ENCODE measurements around the gene CPNE4.

- TF ChIP-seq, protein P1, sequence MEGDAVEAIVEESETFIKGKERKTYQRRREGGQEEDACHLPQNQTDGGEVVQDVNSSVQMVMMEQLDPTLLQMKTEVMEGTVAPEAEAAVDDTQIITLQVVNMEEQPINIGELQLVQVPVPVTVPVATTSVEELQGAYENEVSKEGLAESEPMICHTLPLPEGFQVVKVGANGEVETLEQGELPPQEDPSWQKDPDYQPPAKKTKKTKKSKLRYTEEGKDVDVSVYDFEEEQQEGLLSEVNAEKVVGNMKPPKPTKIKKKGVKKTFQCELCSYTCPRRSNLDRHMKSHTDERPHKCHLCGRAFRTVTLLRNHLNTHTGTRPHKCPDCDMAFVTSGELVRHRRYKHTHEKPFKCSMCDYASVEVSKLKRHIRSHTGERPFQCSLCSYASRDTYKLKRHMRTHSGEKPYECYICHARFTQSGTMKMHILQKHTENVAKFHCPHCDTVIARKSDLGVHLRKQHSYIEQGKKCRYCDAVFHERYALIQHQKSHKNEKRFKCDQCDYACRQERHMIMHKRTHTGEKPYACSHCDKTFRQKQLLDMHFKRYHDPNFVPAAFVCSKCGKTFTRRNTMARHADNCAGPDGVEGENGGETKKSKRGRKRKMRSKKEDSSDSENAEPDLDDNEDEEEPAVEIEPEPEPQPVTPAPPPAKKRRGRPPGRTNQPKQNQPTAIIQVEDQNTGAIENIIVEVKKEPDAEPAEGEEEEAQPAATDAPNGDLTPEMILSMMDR (IDR thresholded peaks at IDR 0.05; ENCODE audit: low read depth, low read length, poor library complexity, severe bottlenecking) = no peak
- TF ChIP-seq EZH2phosphoT487 (IDR thresholded peaks at IDR 0.05; ENCODE audit: borderline replicate concordance, low read length) = no peak
These were observed 365.2 kb downstream of the CPNE4 start for GRCh38 chr3:131669600-131669999.

Measured in DOHH2 (cell line).